Measurements from ENCODE around the gene BCR.

The BCR gene

GRCh38 chr22:23192133-23192532 is 11.8 kb downstream of the BCR start:
- peaks cover 84% of the 10 kb centered on the region for H3K79me2 ChIP-seq (ENCODE audit: control insufficient read depth, insufficient read depth, low read length)
- no peak overlapping the region for H3K4ac ChIP-seq (ENCODE audit: low read depth, low read length)
- H4K5ac ChIP-seq (ENCODE audit: low read length): no peak overlapping the region
- no peak overlapping the region for H4K8ac ChIP-seq (ENCODE audit: low read depth, low read length)
- peak overlapping the region; percentile 15 for H3K23ac ChIP-seq (ENCODE audit: low read length)
- H3K9ac ChIP-seq (ENCODE audit: low read length): no peak overlapping the region
- DNase-seq: peak; percentile 65
- no peak overlapping the region for H2BK5ac ChIP-seq (ENCODE audit: low read length)
- H3K4me2 ChIP-seq (ENCODE audit: low read length): no peak overlapping the region
- WGBS (ENCODE audit: extremely low coverage, insufficient coverage, low lambda C conversion rate): no CpG with 5 or more reads among the region's 5 CpGs
- H2BK120ac ChIP-seq (ENCODE audit: low read depth, low read length): no peak overlapping the region
- peaks cover 13% of the 10 kb centered on the region for H3K4me1 ChIP-seq (ENCODE audit: control insufficient read depth, low read depth, low read length)
- H2AK5ac ChIP-seq (ENCODE audit: low read length): no peak overlapping the region
- no peaks in the 10 kb centered on the region for H3K27me3 ChIP-seq (ENCODE audit: insufficient read depth, low read length, poor library complexity)
- no peak overlapping the region for H3K4me3 ChIP-seq (ENCODE audit: low read length)
- no peak overlapping the region for H2BK15ac ChIP-seq (replicated peaks; ENCODE audit: low read depth)
- peaks cover 1% of the 10 kb centered on the region for H3K36me3 ChIP-seq (ENCODE audit: control insufficient read depth, insufficient read depth, low read length)
- peak overlapping the region; percentile 56 for H3K56ac ChIP-seq (ENCODE audit: low read length)
- H3K79me1 ChIP-seq (ENCODE audit: low read length): peaks cover 36% of the 10 kb centered on the region
- H3K27ac ChIP-seq (ENCODE audit: low read depth, low read length): no peak overlapping the region
- H3K18ac ChIP-seq (ENCODE audit: low read length): no peak overlapping the region

GRCh38 chr22:23192558-23192957 is 12.2 kb downstream of the BCR start:
- peaks cover 13% of the 10 kb centered on the region for H3K4me1 ChIP-seq (ENCODE audit: control insufficient read depth, low read depth, low read length)
- no peaks in the 10 kb centered on the region for H3K27me3 ChIP-seq (ENCODE audit: insufficient read depth, low read length, poor library complexity)
- no peak overlapping the region for H2AK5ac ChIP-seq (ENCODE audit: low read length)
- no peak for DNase-seq
- H3K9ac ChIP-seq (ENCODE audit: low read length): no peak overlapping the region
- H3K18ac ChIP-seq (ENCODE audit: low read length): no peak overlapping the region
- peaks cover 1% of the 10 kb centered on the region for H3K36me3 ChIP-seq (ENCODE audit: control insufficient read depth, insufficient read depth, low read length)
- H3K4ac ChIP-seq (ENCODE audit: low read depth, low read length): no peak overlapping the region
- no peak overlapping the region for H2BK5ac ChIP-seq (ENCODE audit: low read length)
- H3K23ac ChIP-seq (ENCODE audit: low read length): peak overlapping the region; percentile 15
- no peak overlapping the region for H3K4me2 ChIP-seq (ENCODE audit: low read length)
- no peak overlapping the region for H3K4me3 ChIP-seq (ENCODE audit: low read length)
- no peak overlapping the region for H4K8ac ChIP-seq (ENCODE audit: low read depth, low read length)
- H3K79me1 ChIP-seq (ENCODE audit: low read length): peaks cover 39% of the 10 kb centered on the region
- no peak overlapping the region for H3K56ac ChIP-seq (ENCODE audit: low read length)
- no peak overlapping the region for H2BK120ac ChIP-seq (ENCODE audit: low read depth, low read length)
- no CpG with 5 or more reads among the region's 4 CpGs for WGBS (ENCODE audit: extremely low coverage, insufficient coverage, low lambda C conversion rate)
- no peak overlapping the region for H3K27ac ChIP-seq (ENCODE audit: low read depth, low read length)
- H3K79me2 ChIP-seq (ENCODE audit: control insufficient read depth, insufficient read depth, low read length): peaks cover 83% of the 10 kb centered on the region
- no peak overlapping the region for H2BK15ac ChIP-seq (replicated peaks; ENCODE audit: low read depth)
- no peak overlapping the region for H4K5ac ChIP-seq (ENCODE audit: low read length)

- H3K56ac ChIP-seq (ENCODE audit: low read length): no peak overlapping the region
- no peak overlapping the region for H2AK5ac ChIP-seq (ENCODE audit: low read length)
- no peak overlapping the region for H2BK5ac ChIP-seq (ENCODE audit: low read length)
- no peak overlapping the region for H3K18ac ChIP-seq (ENCODE audit: low read length)
- peaks cover 1% of the 10 kb centered on the region for H3K36me3 ChIP-seq (ENCODE audit: control insufficient read depth, insufficient read depth, low read length)
- peaks cover 34% of the 10 kb centered on the region for H3K79me1 ChIP-seq (ENCODE audit: low read length)
- H3K79me2 ChIP-seq (ENCODE audit: control insufficient read depth, insufficient read depth, low read length): peaks cover 83% of the 10 kb centered on the region
- H2BK15ac ChIP-seq (replicated peaks; ENCODE audit: low read depth): no peak overlapping the region
- H3K27me3 ChIP-seq (ENCODE audit: insufficient read depth, low read length, poor library complexity): no peaks in the 10 kb centered on the region
- no peak overlapping the region for H3K23ac ChIP-seq (ENCODE audit: low read length)
- no peak overlapping the region for H3K4ac ChIP-seq (ENCODE audit: low read depth, low read length)
- H3K4me2 ChIP-seq (ENCODE audit: low read length): no peak overlapping the region
- H4K8ac ChIP-seq (ENCODE audit: low read depth, low read length): no peak overlapping the region
- no peak overlapping the region for H4K5ac ChIP-seq (ENCODE audit: low read length)
- peaks cover 8% of the 10 kb centered on the region for H3K4me1 ChIP-seq (ENCODE audit: control insufficient read depth, low read depth, low read length)
- no peak overlapping the region for H3K9ac ChIP-seq (ENCODE audit: low read length)
- no peak overlapping the region for H2BK120ac ChIP-seq (ENCODE audit: low read depth, low read length)
- no peak for DNase-seq
- no CpG with 5 or more reads among the region's 5 CpGs for WGBS (ENCODE audit: extremely low coverage, insufficient coverage, low lambda C conversion rate)
- no peak overlapping the region for H3K27ac ChIP-seq (ENCODE audit: low read depth, low read length)
- H3K4me3 ChIP-seq (ENCODE audit: low read length): no peak overlapping the region
Measured at GRCh38 chr22:23193196-23193827, 13.0 kb downstream of the BCR start.

- no peak overlapping the region for H3K18ac ChIP-seq (ENCODE audit: low read length)
- no peak overlapping the region for H2BK5ac ChIP-seq (ENCODE audit: low read length)
- no CpG with 5 or more reads among the region's 5 CpGs for WGBS (ENCODE audit: extremely low coverage, insufficient coverage, low lambda C conversion rate)
- no peak overlapping the region for H3K56ac ChIP-seq (ENCODE audit: low read length)
- no peak overlapping the region for H3K23ac ChIP-seq (ENCODE audit: low read length)
- peaks cover 1% of the 10 kb centered on the region for H3K36me3 ChIP-seq (ENCODE audit: control insufficient read depth, insufficient read depth, low read length)
- no peak for DNase-seq
- H3K4me1 ChIP-seq (ENCODE audit: control insufficient read depth, low read depth, low read length): peaks cover 8% of the 10 kb centered on the region
- H2BK15ac ChIP-seq (replicated peaks; ENCODE audit: low read depth): no peak overlapping the region
- H2BK120ac ChIP-seq (ENCODE audit: low read depth, low read length): no peak overlapping the region
- H3K79me2 ChIP-seq (ENCODE audit: control insufficient read depth, insufficient read depth, low read length): peaks cover 84% of the 10 kb centered on the region
- no peak overlapping the region for H2AK5ac ChIP-seq (ENCODE audit: low read length)
- no peaks in the 10 kb centered on the region for H3K27me3 ChIP-seq (ENCODE audit: insufficient read depth, low read length, poor library complexity)
- no peak overlapping the region for H3K4me2 ChIP-seq (ENCODE audit: low read length)
- H4K5ac ChIP-seq (ENCODE audit: low read length): no peak overlapping the region
- H3K4me3 ChIP-seq (ENCODE audit: low read length): no peak overlapping the region
- no peak overlapping the region for H3K4ac ChIP-seq (ENCODE audit: low read depth, low read length)
- no peak overlapping the region for H3K9ac ChIP-seq (ENCODE audit: low read length)
- no peak overlapping the region for H3K27ac ChIP-seq (ENCODE audit: low read depth, low read length)
- no peak overlapping the region for H4K8ac ChIP-seq (ENCODE audit: low read depth, low read length)
- peaks cover 36% of the 10 kb centered on the region for H3K79me1 ChIP-seq (ENCODE audit: low read length)
Measured at GRCh38 chr22:23193882-23194281, 13.6 kb downstream of the BCR start.

- no peak overlapping the region for H2BK5ac ChIP-seq (ENCODE audit: low read length)
- DNase-seq: no peak
- no peak overlapping the region for H2AK5ac ChIP-seq (ENCODE audit: low read length)
- H3K4me1 ChIP-seq (ENCODE audit: control insufficient read depth, low read depth, low read length): peaks cover 8% of the 10 kb centered on the region
- no peaks in the 10 kb centered on the region for H3K27me3 ChIP-seq (ENCODE audit: insufficient read depth, low read length, poor library complexity)
- peaks cover 1% of the 10 kb centered on the region for H3K36me3 ChIP-seq (ENCODE audit: control insufficient read depth, insufficient read depth, low read length)
- H4K5ac ChIP-seq (ENCODE audit: low read length): no peak overlapping the region
- no peak overlapping the region for H3K4ac ChIP-seq (ENCODE audit: low read depth, low read length)
- no peak overlapping the region for H3K4me3 ChIP-seq (ENCODE audit: low read length)
- no peak overlapping the region for H3K9ac ChIP-seq (ENCODE audit: low read length)
- no peak overlapping the region for H2BK120ac ChIP-seq (ENCODE audit: low read depth, low read length)
- H3K79me1 ChIP-seq (ENCODE audit: low read length): peaks cover 36% of the 10 kb centered on the region
- H2BK15ac ChIP-seq (replicated peaks; ENCODE audit: low read depth): no peak overlapping the region
- no peak overlapping the region for H3K4me2 ChIP-seq (ENCODE audit: low read length)
- no peak overlapping the region for H4K8ac ChIP-seq (ENCODE audit: low read depth, low read length)
- H3K23ac ChIP-seq (ENCODE audit: low read length): no peak overlapping the region
- no CpG with 5 or more reads among the region's 11 CpGs for WGBS (ENCODE audit: extremely low coverage, insufficient coverage, low lambda C conversion rate)
- H3K27ac ChIP-seq (ENCODE audit: low read depth, low read length): no peak overlapping the region
- H3K18ac ChIP-seq (ENCODE audit: low read length): no peak overlapping the region
- H3K56ac ChIP-seq (ENCODE audit: low read length): no peak overlapping the region
- H3K79me2 ChIP-seq (ENCODE audit: control insufficient read depth, insufficient read depth, low read length): peaks cover 82% of the 10 kb centered on the region
Measured at GRCh38 chr22:23196165-23196564, 15.9 kb downstream of the BCR start.

- Histone ChIP-seq H2BK15ac (replicated peaks; ENCODE audit: low read depth) (no peak overlapping the region), H3K9ac (ENCODE audit: low read length) (no peak overlapping the region), H4K8ac (ENCODE audit: low read depth, low read length) (no peak overlapping the region), H3K79me2 (ENCODE audit: control insufficient read depth, insufficient read depth, low read length) (peaks cover 73% of the 10 kb centered on the region), H3K79me1 (ENCODE audit: low read length) (peaks cover 24% of the 10 kb centered on the region), H2BK120ac (ENCODE audit: low read depth, low read length) (no peak overlapping the region), H4K5ac (ENCODE audit: low read length) (no peak overlapping the region), H3K4me2 (ENCODE audit: low read length) (no peak overlapping the region), H3K4ac (ENCODE audit: low read depth, low read length) (no peak overlapping the region), H3K18ac (ENCODE audit: low read length) (no peak overlapping the region), H3K27me3 (ENCODE audit: insufficient read depth, low read length, poor library complexity) (no peaks in the 10 kb centered on the region), H3K4me3 (ENCODE audit: low read length) (no peak overlapping the region), H3K36me3 (ENCODE audit: control insufficient read depth, insufficient read depth, low read length) (peaks cover 1% of the 10 kb centered on the region), H2AK5ac (ENCODE audit: low read length) (no peak overlapping the region), H3K56ac (ENCODE audit: low read length) (peak overlapping the region; percentile 37), H3K4me1 (ENCODE audit: control insufficient read depth, low read depth, low read length) (no peaks in the 10 kb centered on the region), H3K27ac (ENCODE audit: low read depth, low read length) (no peak overlapping the region), H3K23ac (ENCODE audit: low read length) (no peak overlapping the region), H2BK5ac (ENCODE audit: low read length) (no peak overlapping the region)
- no peak for DNase-seq
- no CpG with 5 or more reads among the region's 8 CpGs for WGBS (ENCODE audit: extremely low coverage, insufficient coverage, low lambda C conversion rate)
Measured at GRCh38 chr22:23197836-23198235, 17.5 kb downstream of the BCR start.

All from mesendoderm (in vitro differentiated cells).